Fibroblast of lung (primary cell): ENCODE results near the gene TBPL1.

Experiments used
- CTCF ChIP-seq, 2 donors: IDR thresholded peaks in 1 of 2; conservative IDR thresholded peaks in 1 of 2; 1 replicate in 1 of 2; 2 replicates in 1 of 2; pipeline ENCODE4 v1.5.1; 2011 to 2012; ENCODE audit warnings: low read length in 2 of 2, control low read depth in 1 of 2, inconsistent platforms in 1 of 2, low read depth in 1 of 2, mild to moderate bottlenecking in 1 of 2
- EZH2 ChIP-seq: IDR thresholded peaks from 2 replicates; pipeline ENCODE4 v1.5.1; 2012; ENCODE audit warnings: low read length, control low read depth, mild to moderate bottlenecking; ENCODE audit errors: missing control alignments

GRCh38 chr6:134020543-134020942 is 67.5 kb downstream of the TBPL1 start:
- TF ChIP-seq CTCF (conservative IDR thresholded peaks at IDR 0.05 in 1 of 2, IDR thresholded peaks at IDR 0.05 in 1 of 2; ENCODE audit: low read depth in 1 of 2, low read length in 2 of 2): no peak
- no peak for TF ChIP-seq EZH2
